ENCODE results near the gene CLEC3A. TPM values are rescaled to one million over a fixed set of nuclear protein-coding genes. Genes with fewer than 3 reads are reported as not detected.
"Not testable (repeated sequence)": the region's sequence is repeated elsewhere in the genome, so short reads cannot be mapped to it uniquely, and the experiment has no call there.

The CLEC3A gene
- total and polyA plus RNA-seq, 2 donors (not counting 3 experiments of a cell fraction or from before 2014, with no cell fraction given), result not detected

GRCh38 chr16:78057803-78058564 lies 35.6 kb downstream of the CLEC3A start:
- Histone ChIP-seq H3K9me3 (replicated peaks; ENCODE audit: control insufficient read depth, insufficient read depth, low read length) (no peaks in the 10 kb centered on the region), H3K27me3 (ENCODE audit: control insufficient read depth in 2 of 2, insufficient read depth in 2 of 2, low read length in 2 of 2) (no peaks in the 10 kb centered on the region), H3K9me1 (replicated peaks; ENCODE audit: control insufficient read depth, extremely low read depth, insufficient read depth, low read length) (no peaks in the 10 kb centered on the region), H3K27ac (ENCODE audit: insufficient read depth, low read depth, low read length) (no peak overlapping the region), H3K4me3 (replicated peaks in 1 of 3; ENCODE audit: insufficient read depth in 1 of 3, low read depth in 1 of 3, low read length in 3 of 3) (no peak overlapping the region), H3K9ac (replicated peaks; ENCODE audit: extremely low read depth, insufficient read depth, low read length) (no peak overlapping the region), H4K20me1 (replicated peaks; ENCODE audit: control insufficient read depth, extremely low read depth, insufficient read depth, low read length) (no peaks in the 10 kb centered on the region), H3K4me2 (ENCODE audit: insufficient read depth, low read length) (no peak overlapping the region), H3K79me2 (ENCODE audit: control insufficient read depth, insufficient read depth, low read length) (no peaks in the 10 kb centered on the region), H2AFZ (ENCODE audit: low read depth, low read length) (no peak overlapping the region), H3K4me1 (ENCODE audit: control insufficient read depth, extremely low read depth, insufficient read depth, low read length) (no peaks in the 10 kb centered on the region), H3K36me3 (ENCODE audit: control insufficient read depth in 2 of 2, extremely low read depth in 1 of 2, insufficient read depth in 2 of 2, low read length in 2 of 2) (no peaks in the 10 kb centered on the region)
- TF ChIP-seq MYC (IDR thresholded peaks at IDR 0.05; ENCODE audit: low read depth, low read length) (no peak), EZH2 (IDR thresholded peaks at IDR 0.05; ENCODE audit: borderline replicate concordance, low read depth, low read length, severe bottlenecking) (no peak), CTCF (IDR thresholded peaks at IDR 0.05; ENCODE audit: extremely low read depth in 1 of 2, insufficient read depth in 1 of 2, low read depth in 1 of 2, low read length in 2 of 2) (no peak), MAX (IDR thresholded peaks at IDR 0.05; ENCODE audit: insufficient read depth, insufficient read length) (no peak), JUN (IDR thresholded peaks at IDR 0.05; ENCODE audit: borderline replicate concordance, insufficient read depth, insufficient read length, low read depth) (no peak), POLR2AphosphoS5 (IDR thresholded peaks at IDR 0.05; ENCODE audit: insufficient read depth, low read depth, low read length) (no peak), GATA2 (IDR thresholded peaks at IDR 0.05; ENCODE audit: insufficient read depth, insufficient read length, low read depth, low read length) (no peak), FOS (IDR thresholded peaks at IDR 0.05; ENCODE audit: borderline replicate concordance, insufficient read depth, low read length) (no peak), POLR2A (IDR thresholded peaks at IDR 0.05; ENCODE audit: low read depth, low read length) (no peak)
- DNase-seq (ENCODE audit: low read depth, low spot score) (no peak), FAIRE-seq (no peak)
- POLR2A ChIA-PET, result no interaction called here
- BruUV-seq (replicated peaks), result no TSS peak
- intact Hi-C loops (cut with micrococcal nuclease) (no loop called here), dilution Hi-C loops (cut with MboI; ENCODE audit: extremely low pct_ligation_motif_present, low sequenced_read_pairs) (no loop called here)
- CTCF ChIA-PET, result no interaction called here

GRCh38 chr16:78059806-78060205 lies 37.5 kb downstream of the CLEC3A start:
- H3K27me3 ChIP-seq (ENCODE audit: control insufficient read depth in 2 of 2, insufficient read depth in 2 of 2, low read length in 2 of 2); H4K20me1 ChIP-seq (replicated peaks; ENCODE audit: control insufficient read depth, extremely low read depth, insufficient read depth, low read length); CTCF ChIA-PET; H3K4me2 ChIP-seq (ENCODE audit: insufficient read depth, low read length); DNase-seq (ENCODE audit: low read depth, low spot score); intact Hi-C loops (cut with micrococcal nuclease); FAIRE-seq; H3K4me1 ChIP-seq (ENCODE audit: control insufficient read depth, extremely low read depth, insufficient read depth, low read length); dilution Hi-C loops (cut with MboI; ENCODE audit: extremely low pct_ligation_motif_present, low sequenced_read_pairs); H3K79me2 ChIP-seq (ENCODE audit: control insufficient read depth, insufficient read depth, low read length); POLR2A ChIA-PET; H3K9me3 ChIP-seq (replicated peaks; ENCODE audit: control insufficient read depth, insufficient read depth, low read length); H3K4me3 ChIP-seq (replicated peaks in 1 of 3; ENCODE audit: insufficient read depth in 1 of 3, low read depth in 1 of 3, low read length in 3 of 3); H3K36me3 ChIP-seq (ENCODE audit: control insufficient read depth in 2 of 2, extremely low read depth in 1 of 2, insufficient read depth in 2 of 2, low read length in 2 of 2); H3K9me1 ChIP-seq (replicated peaks; ENCODE audit: control insufficient read depth, extremely low read depth, insufficient read depth, low read length); H2AFZ ChIP-seq (ENCODE audit: low read depth, low read length); H3K9ac ChIP-seq (replicated peaks; ENCODE audit: extremely low read depth, insufficient read depth, low read length); H3K27ac ChIP-seq (ENCODE audit: insufficient read depth, low read depth, low read length); BruUV-seq (replicated peaks): not testable (repeated sequence)

All from endothelial cell of umbilical vein (primary cell).